GM19468 (cell line): ENCODE measurements around the gene TMEM123.

ENCODE experiments used
- ATAC-seq: cut with Tn5 transposase; IDR thresholded peaks from one replicate; pipeline ENCODE4 v1.9.1; 2021; ENCODE audit warnings: mild to moderate bottlenecking, moderate library complexity, moderate number of reproducible peaks; ENCODE audit not compliant: unreplicated experiment; ENCODE audit errors: extremely low read depth

TMEM123 gene

DNA sequence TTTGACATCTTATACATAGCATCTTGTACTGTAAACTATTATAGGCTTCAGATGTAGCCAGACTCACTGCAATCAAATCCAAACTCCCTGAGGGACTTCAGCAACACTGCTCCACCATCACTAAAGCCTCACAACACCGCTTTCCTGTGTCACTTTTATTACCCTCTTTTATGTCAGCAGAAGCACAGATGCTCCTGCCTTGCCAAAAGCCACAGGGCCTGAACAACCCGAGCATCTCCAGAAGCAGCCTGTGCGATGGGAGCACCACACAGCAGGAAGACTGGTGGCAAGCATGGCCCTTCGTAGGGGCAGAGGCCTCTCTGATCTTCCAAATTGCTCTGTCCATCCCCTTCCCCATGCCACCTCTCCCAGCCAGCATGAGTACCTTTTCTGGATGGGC lies 22.9 kb downstream of the TMEM123 start:
- ATAC-seq: no peak

DNA sequence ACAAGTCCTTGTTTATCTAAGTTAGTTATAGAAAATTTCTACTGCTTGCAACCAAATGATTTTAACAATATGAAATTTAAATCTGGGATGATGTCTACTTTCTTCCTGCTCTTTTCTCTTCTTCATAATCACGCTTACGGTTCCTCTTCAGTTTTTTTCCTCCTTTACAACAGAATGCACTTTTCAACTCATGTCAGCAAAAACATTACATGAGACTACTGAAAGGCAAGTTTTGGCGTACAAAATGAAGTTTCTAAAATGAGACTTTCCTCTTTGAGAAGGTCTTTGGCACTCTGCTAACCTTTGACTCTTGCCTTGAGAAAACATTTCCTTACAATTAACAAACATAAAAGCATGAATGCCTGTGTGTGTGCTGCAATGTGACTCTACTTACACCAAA lies 23.3 kb downstream of the TMEM123 start:
- no peak for ATAC-seq

DNA sequence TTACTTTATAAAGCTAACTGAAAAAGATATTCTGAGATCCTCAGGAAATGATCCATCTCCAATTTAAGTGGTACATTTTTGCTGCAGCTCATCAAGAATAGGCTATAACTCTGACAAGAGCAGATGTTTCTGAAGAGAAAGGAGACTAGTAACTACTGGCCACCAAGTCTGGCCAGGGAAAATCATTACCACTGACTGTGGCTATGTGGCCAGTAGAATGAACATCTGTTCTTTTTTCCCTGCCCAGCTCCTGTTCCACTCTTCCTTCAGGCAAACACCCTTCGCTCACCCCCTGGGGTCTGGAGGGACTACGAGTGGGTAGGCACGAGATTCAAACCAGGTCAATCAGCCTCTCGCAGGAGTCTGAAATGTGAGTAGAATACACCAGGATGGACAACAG lies 23.9 kb downstream of the TMEM123 start:
- ATAC-seq: no peak

DNA sequence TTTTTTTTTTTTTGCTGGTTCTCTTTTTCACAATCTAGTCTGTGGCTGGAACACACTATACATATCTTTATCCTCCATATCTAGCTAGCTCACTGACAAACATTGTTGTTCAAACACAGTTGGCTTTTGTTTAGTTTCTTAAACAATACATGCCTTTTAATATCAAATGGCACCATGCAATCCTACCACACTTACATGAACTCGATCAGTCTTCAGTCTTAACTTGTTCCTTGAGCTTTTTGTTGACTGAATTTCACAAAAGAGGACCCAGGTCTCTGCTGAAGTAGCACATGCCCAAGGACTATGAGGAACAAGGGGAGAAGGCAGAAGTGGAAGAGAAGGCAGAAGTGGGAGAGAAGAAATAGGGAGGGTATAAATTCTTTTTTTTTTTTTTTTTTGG lies 25.5 kb downstream of the TMEM123 start:
- no peak for ATAC-seq

DNA sequence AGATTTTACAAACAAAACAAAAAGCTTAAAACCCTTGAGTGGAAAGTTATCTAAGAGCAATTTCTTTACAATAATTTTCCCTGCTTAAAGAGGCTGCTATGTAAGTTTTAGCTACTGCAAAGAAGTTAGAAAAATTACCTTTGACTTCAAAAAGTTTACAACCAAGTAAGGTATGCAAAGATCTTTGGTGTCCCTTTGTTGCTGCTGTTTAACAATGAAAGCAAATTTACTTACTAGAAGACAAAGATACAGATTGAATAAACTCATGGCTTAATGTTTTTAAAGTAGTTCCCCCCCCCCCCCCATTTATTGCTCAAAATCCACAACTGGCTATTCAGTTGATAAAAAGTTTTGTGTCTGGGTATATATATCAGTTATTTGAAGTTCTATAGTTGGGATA lies 26.0 kb downstream of the TMEM123 start:
- no peak for ATAC-seq

DNA sequence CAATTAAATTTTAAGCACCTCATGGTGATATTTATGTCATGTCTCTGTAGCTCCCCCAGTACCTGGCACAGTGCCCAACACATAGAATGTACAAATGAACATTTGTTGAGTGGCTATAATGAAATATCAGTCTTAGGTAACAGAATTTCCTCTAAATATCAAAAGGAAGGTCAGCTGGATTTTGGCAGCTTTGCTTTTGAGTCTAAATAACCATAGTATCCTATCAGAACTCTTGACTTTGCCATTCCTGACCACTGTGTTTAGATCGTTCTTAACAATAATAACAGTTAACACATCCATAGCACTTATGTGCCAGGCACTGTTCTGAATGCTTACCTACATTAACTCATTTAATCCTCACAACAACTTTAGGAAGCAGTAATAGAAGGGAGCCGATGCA lies 26.6 kb downstream of the TMEM123 start:
- ATAC-seq: no peak

DNA sequence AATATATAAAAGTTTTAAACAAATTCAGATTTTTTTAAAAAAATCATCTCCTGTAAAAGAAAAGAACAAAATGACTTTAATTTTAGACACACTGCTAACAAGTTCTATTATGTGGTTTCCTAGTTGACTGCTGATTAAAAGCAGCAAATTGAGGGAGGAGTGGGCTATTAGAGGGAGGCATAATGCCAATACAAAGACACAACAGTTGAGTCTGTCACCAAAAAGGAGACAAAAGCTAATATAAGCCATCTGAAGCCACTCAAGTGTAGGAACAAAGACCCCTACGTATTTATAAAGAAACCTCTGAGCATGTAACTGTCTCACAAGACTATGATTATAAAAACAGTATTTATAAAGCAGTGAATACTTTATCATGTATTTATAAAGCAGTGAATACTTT lies 28.6 kb downstream of the TMEM123 start:
- no peak for ATAC-seq

DNA sequence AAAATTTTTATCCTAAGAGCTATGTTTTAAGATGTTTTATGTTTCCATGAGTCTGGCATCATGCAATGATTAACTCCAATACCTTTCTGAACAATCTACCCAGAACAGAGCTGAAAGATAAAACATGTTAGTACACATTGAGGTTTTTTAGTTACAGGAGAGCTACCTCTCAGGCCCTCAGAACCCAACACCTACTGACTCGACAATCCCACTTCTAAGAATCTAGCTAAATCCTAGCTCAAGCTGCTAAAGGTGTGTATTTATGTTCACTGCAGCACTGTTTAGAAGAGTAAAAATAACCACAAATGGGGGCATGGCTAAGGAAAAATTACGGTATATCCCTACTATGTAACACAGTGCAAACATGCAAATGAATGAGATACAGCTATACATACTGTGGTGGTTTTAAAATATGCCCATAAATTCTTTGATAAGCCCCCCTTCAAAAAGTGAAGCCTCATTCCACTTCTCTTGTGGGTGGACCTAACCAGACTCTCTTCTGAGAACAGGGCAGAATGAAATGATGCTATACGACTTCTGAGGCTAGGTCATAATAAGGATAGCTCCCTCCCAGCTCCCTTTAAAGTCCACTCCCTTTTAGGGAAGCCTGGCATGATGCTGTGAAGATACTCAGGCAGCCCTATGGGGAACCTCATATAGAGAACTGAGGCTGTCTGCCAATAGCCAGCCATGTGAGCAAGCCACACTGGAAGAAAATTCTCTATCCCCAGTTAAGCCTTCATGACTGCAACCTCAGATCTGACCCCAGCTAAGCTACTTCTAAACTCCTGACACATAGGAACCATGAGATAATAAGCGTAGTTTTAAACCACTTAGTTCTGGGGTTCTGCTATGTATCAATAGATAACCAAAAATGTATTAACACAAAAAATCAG lies 29.5 kb downstream of the TMEM123 start:
- no peak for ATAC-seq

DNA sequence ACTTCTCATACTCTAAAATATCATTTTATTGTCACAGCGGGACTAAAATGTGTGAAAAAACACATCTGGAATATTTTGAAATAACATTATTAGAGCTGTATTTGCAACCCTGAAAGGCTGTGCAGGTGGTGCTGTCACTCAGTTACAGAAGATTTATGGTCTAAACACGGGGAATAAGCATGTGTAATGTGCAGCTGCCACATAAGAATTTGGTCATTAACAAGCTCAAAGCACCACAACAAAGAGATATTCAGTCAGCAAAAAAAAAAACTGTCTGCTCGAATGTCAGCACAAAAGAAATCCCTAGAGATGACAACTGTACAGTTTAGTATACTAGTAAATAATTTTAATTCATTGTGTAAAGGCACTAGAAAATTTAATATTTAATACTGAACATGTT lies 31.3 kb downstream of the TMEM123 start:
- no peak for ATAC-seq

DNA sequence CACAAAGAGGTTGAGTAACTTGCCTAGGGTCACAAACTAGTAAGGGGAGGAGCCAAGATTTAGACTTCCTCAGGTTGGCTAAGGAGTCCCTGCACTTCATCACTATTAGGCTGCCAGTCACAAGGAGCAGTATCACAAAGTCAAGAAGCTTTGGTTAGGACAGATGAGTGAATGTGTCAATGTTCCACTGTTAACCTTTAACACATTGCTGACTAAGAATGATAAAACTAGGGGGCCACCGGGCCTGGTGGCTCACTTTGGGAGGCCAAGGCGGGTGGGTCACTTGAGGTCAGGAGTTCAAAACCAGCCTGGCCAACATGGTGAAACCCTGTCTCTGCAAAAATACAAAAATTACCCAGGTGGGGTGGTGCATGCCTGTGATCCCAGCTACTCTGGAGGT lies 32.0 kb downstream of the TMEM123 start:
- peak; percentile 66 for ATAC-seq

DNA sequence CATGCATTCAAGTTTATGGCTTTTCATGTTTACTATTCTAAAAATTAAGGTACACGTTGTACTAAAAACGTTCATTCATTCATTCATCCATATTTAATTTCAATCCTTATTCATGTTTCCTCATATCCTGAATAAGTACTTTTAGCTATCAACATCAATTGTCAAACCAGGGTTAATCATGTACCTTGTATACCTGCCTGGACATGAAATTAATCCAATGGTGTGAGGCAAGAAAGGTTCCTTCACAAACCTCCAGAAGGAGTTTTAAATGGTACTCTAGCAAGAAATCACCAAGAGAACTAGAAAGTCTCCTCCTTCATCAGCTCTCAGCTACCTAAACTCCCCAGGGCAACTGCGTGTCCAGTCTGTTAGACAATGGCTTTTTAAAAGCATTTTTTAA lies 33.4 kb downstream of the TMEM123 start:
- ATAC-seq: no peak

DNA sequence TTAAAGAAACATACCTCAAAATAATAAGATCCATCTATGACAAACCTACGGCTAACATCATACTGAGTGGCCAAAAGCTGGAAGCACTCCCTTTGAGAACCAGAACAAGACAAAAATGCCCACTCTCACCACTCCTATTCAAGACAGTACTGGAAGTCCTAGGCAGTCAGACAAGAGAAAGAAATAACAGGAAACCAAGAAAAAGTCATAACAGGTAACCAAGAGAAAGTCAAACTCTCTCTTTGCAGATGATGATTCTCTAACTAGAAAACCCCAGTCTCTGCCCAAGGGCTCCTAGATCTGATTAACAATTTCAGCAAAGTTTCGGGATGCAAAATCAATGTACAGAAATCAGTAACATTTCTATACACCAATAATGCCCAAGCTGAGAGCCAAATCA lies 35.6 kb downstream of the TMEM123 start:
- ATAC-seq: no peak

DNA sequence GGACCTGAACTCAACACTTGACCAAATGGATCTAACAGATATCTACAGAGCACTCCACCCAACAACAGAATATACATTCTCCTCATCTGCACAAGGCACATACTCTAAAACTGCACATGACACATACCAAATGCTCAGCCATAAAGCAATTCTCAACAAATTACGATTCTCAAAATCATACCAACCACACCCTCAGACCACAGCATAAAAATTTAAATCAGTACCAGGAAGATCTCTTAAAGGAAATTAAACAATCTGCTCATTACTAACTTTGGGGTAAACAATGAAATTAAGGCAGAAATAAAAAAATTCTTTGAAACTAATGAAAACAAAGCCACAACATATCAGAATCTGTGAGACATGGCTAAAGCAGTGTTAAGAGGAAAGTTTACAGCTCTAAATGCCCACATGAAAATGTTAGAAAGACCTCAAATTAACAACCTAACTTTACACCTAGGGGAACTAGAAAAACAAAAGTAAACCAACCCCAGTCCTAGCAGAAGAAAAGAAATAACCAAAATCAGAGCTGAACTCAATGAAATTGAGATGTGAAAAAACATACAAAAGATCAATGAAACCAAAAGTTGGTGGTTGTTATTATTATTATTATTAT lies 37.2 kb downstream of the TMEM123 start:
- ATAC-seq: no peak

DNA sequence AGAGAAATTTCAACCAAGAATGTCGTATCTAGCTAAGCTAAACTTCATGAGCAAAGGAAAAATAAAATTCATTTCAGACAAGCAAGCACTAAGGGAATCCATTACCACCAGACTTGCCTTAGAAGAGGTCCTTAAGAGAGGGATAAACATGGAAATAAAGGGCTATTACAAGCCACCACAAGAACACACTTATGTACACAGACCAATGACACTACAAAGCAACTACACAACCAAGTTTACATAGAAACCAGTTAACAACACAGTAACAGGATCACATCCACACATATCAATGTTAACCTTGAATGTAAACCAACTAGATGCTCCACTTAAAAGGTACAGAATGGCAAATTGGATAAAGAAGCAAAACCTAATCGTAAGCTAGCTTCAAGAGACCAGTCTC lies 38.0 kb downstream of the TMEM123 start:
- no peak for ATAC-seq

DNA sequence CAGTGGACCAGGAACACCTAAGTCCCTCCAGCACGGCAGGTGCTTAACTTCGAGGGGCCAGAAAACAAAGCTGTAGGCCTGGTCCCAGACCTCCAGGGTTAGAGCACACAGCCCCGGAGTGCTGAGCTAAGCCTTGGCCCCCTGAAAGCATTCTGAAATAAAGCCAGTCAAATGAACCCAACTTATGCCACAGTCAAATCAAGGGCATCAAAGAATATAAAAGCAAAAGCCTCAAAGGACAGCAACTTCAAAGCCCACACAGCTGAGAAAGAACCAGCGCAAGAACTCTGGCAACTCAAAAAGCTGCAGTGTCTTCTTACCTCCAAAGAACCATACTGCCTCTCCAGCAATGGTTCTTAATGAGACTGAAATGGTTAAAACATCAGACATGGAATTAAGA lies 39.1 kb downstream of the TMEM123 start:
- ATAC-seq: no peak

DNA sequence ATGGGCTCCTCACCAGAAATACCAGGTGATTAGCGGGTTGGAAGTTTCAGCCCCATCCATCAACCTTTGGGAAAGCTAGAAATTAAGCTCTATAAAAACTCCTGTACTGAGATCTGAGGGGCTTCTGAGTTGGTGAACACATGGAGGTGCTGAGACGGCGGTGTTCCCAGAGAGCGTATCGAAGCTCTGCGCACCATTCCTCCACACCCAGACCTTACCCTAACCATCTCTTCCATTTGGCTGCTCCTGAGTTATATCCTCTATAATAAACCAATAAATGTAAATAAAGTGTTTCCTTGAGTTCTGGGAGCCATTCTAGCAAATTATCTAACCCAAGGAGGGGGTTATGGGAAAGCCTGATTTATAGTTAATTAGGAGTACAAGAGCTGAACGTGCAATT lies 41.4 kb downstream of the TMEM123 start:
- no peak for ATAC-seq

DNA sequence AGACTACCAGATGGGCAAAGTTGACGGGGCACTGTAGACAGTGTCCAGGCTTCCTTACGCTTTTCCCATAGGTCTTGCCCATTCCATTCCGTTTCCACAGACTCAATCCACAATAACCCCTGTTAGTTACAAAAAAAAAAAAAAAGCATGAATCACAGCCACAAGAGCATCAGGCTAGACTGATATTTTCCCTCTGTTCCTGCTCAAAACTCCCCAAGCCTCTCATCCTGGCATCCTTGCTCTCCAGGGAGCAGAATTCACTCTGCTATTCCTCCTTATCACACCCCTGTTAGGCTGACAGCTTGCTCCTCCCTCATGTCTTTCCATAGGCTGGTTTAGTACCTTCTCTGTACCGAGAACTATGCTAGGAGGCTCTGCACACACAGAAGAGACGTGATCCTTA lies 42.2 kb downstream of the TMEM123 start:
- no peak for ATAC-seq

DNA sequence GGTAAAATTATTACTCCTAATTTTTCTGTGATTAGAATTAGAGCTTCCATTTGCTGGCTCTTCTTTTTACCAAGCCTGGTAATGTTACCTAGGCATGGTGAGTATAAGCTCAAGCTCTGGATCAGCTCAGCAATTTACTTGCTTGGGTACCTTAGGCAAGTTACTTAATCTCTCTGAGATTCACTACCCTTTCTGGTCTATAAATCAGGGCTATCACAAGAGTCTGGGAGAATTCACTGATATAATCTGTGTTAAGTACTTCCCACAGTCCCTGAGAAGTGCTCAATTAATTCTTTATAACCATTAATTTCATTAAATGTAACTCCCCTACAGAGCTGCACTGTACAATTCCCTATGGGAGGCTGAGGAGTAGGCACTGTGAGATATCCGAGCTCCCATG lies 44.2 kb downstream of the TMEM123 start:
- no peak for ATAC-seq

DNA sequence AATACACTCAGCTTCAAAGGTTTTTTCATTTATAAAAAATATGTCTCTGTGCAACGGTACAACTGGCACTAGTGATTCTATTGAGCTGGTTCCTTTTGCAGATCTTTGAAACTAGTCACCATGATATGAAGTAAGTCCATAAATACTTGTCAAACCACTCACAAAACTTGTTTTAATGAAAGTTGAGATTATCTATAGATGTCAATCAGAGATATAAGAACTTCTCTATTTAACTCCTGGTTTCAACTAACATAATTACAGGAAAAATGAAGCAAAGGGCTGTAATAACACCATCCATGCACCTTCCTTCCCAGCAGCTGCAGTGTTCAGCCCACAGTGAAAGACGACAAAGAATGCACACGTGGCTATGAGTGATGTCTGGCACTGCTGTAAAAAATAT lies 44.7 kb downstream of the TMEM123 start:
- ATAC-seq: no peak

DNA sequence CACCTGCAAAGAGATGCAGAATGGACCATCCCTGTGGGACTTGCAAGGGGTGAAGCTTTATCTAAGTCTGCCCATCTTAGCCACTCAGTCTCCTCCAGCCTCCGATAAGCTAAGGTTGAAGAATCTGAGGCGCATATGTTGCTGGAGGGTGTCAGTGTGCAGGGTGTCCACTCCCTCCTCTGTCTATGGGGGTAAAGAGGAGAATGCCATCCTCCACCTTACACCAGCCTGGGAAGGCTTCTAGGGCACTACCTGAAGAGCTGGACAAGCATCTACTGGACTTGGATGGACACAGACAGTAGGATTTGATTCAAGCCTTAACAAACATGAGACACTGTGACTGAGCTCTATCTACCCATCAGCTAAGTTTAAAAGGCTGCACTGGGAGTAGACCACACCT lies 46.5 kb downstream of the TMEM123 start:
- ATAC-seq: no peak

DNA sequence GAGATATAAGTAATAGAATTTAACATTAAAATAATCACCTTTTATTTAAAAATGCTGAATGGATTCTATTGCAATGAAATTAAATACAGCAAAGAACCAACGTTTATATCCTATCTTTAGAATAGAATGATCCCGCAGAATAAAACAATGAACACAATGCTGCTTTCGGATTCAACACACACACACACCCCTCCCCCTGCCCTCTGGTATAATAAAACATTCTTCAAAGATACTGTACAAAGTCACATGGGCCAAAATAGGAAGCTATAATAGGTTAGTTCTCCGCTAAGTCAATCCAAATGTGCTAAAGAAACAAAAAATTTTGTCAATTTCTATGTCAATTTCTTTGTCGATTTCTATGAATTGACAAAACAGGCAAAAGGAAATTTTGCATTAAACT lies 47.1 kb downstream of the TMEM123 start:
- no peak for ATAC-seq

DNA sequence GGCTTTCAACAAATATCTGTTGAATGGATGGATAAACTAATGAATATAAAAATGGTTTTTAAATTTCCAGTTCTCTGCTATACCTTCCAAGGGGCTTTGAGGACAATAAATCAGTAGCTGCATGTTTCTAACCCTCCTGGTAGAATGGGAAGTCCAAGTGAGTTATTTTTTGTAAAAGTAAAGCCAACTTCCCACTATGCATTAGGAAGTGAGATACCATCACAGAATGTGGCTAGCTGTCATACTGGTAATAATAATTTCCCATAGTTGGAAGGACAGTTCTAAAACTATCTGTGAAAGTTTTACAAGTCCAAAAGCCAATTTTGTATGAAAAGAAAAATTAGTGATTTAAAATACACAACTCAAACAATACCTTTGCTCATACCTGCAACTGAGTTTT lies 50.0 kb downstream of the TMEM123 start:
- ATAC-seq: no peak
